Heart left ventricle (tissue), 16 donors: ENCODE results near the gene MAPK8. TPM values are rescaled to one million over a fixed set of nuclear protein-coding genes. Genes with fewer than 3 reads are reported as not detected.

ENCODE experiments used
- ATAC-seq, 4 donors: fragments of 200-7000 bp; cut with Tn5 transposase; one replicate each; pipeline ENCODE4 v1.9.1; 2020 to 2022; ENCODE audit warnings: moderate library complexity in 4 of 4, mild to moderate bottlenecking in 3 of 4, moderate number of reproducible peaks in 1 of 4
- DNase-seq, 5 donors: peaks; one replicate each; pipeline ENCODE4 v3.0.0-alpha.2; 2020
- H3K27ac ChIP-seq, 12 donors: fragments of 200-600 bp; sonication (generic) in 4 of 12; one replicate each; pipeline versions ENCODE4 v1.5.0 to v1.8.0; 2016 to 2022; ENCODE audit warnings: mild to moderate bottlenecking in 2 of 12
- H3K27me3 ChIP-seq, 9 donors: fragments of 200-600 bp; sonication (generic) in 2 of 9; one replicate each; pipeline versions ENCODE4 v1.5.1 to v1.8.0; 2016 to 2022; ENCODE audit warnings: mild to moderate bottlenecking in 3 of 9
- H3K36me3 ChIP-seq, 9 donors: fragments of 200-600 bp; sonication (generic) in 2 of 9; one replicate each; pipeline versions ENCODE4 v1.5.0 to v1.8.0; 2018 to 2022; ENCODE audit warnings: mild to moderate bottlenecking in 2 of 9
- H3K4me1 ChIP-seq, 12 donors: fragments of 200-600 bp; sonication (generic) in 4 of 12; one replicate each; pipeline versions ENCODE4 v1.5.0 to v1.8.0; 2016 to 2022; ENCODE audit warnings: mild to moderate bottlenecking in 3 of 12
- H3K4me3 ChIP-seq, 12 donors: fragments of 200-600 bp; sonication (generic) in 4 of 12; one replicate each; pipeline versions ENCODE4 v1.5.0 to v1.8.0; 2017 to 2022; ENCODE audit warnings: mild to moderate bottlenecking in 9 of 12, moderate library complexity in 4 of 12
- H3K9me3 ChIP-seq, 12 donors: fragments of 200-600 bp; sonication (generic) in 4 of 12; one replicate each; pipeline versions ENCODE4 v1.5.0 to v1.8.0; 2016 to 2022; ENCODE audit warnings: mild to moderate bottlenecking in 1 of 12
- CTCF ChIP-seq, 12 donors: fragments of 200-600 bp; sonication (generic) in 4 of 12; IDR thresholded peaks; one replicate each; pipeline versions ENCODE4 v1.5.0 to v1.8.0; 2018 to 2022; ENCODE audit warnings: antibody characterized with exemption in 12 of 12, mild to moderate bottlenecking in 5 of 12
- POLR2A ChIP-seq, 2 donors: fragments of 450-650 bp; IDR thresholded peaks; one replicate each; pipeline ENCODE4 v1.6.1; 2017; ENCODE audit warnings: antibody characterized with exemption in 2 of 2, mild to moderate bottlenecking in 2 of 2, moderate library complexity in 2 of 2
- WGBS, 4 donors: extraction: QIAGEN DNeasy Blood & Tissue Kit in 2 of 4; methylation state at CpG; one replicate each; pipeline versions ENCODE4 v1.1.5 to v1.1.7; 2013 to 2018; 5-methylcytosine and 5-hydroxymethylcytosine counted together
- intact Hi-C, 10 donors: fragments of 100-400 bp; cut with DNase I; formaldehyde crosslinking; loops; one replicate each; pipeline versions ENCODE4 v1.11.1 to v1.14.2; 2022
- polyA plus RNA-seq, 2 donors: library from polyadenylated mRNA; stranded (reverse); fragments of 200-250 nt; gene quantifications; one replicate each; pipeline ENCODE4 v1.2.3, GENCODE V29; 2013
- total RNA-seq, 9 donors: library from RNA; depleted of rRNA in 2 of 9; stranded (reverse); fragments of >200 nt in 2 of 9; fragmentation: NEBNext Ultra II Directional in 3 of 9; extraction: Animal tissue kit (Norgen Biotek cat#: 25700) in 3 of 9; gene quantifications; one replicate each; pipeline versions ENCODE4 v1.1.0 to v1.2.4, GENCODE V29; 2016 to 2023
- donor health status: ischemic (EF 13 %, LVEDD 7.1; RV severe dilation, severe dysfunction).
- donor health status: healthy with polysubstance abuse.
- donor health status: DM: no; HTN: yes; CAD: no.
- donor health status: DM: no; HTN: no; CAD: no.
- donor health status: ischemic (EF 25% LVEDD 6.9; RV normal size, moderate dysfunction).
- donor health status: ischemic (EF 25% LVEDD 5.7; RV mildly dilated, moderate dysfunction).
- donor health status: healthy.
- donor health status: DM: yes; HTN: yes; CAD: no.
- donor health status: ischemic (EF 35%, LVEDD 5.7; RV mildly dilated, moderate dysfunction).
- donor health status: nonischemic (EF 11% LVEDD 7.7; RV severe dilation, severe dysfunction).
- donor health status: DM: yes; HTN: yes; CAD: no.
- donor health status: PGD.
- donor health status: ischemic (EF 29% LVEDD 5.4; RV normal size, mild dysfunction).
- donor health status: nonischemic (EF 23%, LVEDD 6.1; RV moderate dilation, normal function).

Gene MAPK8
- total and polyA plus RNA-seq, 11 donors = 4.2 to 36.8 (median 31.0) TPM

- Histone ChIP-seq H3K9me3 (peaks cover 0 to 8% (median 0%) of the 10 kb centered on the region in 12 donors), H3K4me1 (peaks cover 0 to 49% (median 21%) of the 10 kb centered on the region in 12 donors), H3K27me3 (no peaks in the 10 kb centered on the region), H3K4me3 (no peak overlapping the region), H3K27ac (peak overlapping the region in 2 of 12 donors; percentile 19 to 26), H3K36me3 (no peaks in the 10 kb centered on the region)
- 71 to 81% (median 77%) methylated on average over 5 of the region's 5 CpGs for WGBS, 4 donors
- ATAC-seq (peak in 1 of 4 donors; percentile 69), DNase-seq (no peak)
- intact Hi-C loops = no loop called here
- no peak for TF ChIP-seq POLR2A (IDR thresholded peaks at IDR 0.05)
- no peak for TF ChIP-seq CTCF (IDR thresholded peaks at IDR 0.05)
These were observed 51.2 kb downstream of the MAPK8 start for GRCh38 chr10:48357631-48358030.

- ATAC-seq (no peak), DNase-seq (no peak)
- WGBS, 4 donors = 63 to 79% (median 68%) methylated on average over 1 of the region's 1 CpG
These were observed 51.7 kb downstream of the MAPK8 start for GRCh38 chr10:48358162-48358561.

GRCh38 chr10:48358838-48359237, 52.4 kb downstream of the MAPK8 start:
- intact Hi-C loops = no loop called here
- ATAC-seq (no peak), DNase-seq (no peak)
- H3K27ac ChIP-seq = no peak overlapping the region
- no peaks in the 10 kb centered on the region for H3K27me3 ChIP-seq
- no peaks in the 10 kb centered on the region for H3K36me3 ChIP-seq
- 94 to 98% (median 95%) methylated on average over 5 of the region's 5 CpGs for WGBS, 4 donors
- peaks cover under 1 to 41% (median 22%) of the 10 kb centered on the region in 12 donors for H3K4me1 ChIP-seq
- H3K9me3 ChIP-seq = peaks cover 0 to 8% (median 0%) of the 10 kb centered on the region in 12 donors
- TF ChIP-seq CTCF (IDR thresholded peaks at IDR 0.05) = no peak
- TF ChIP-seq POLR2A (IDR thresholded peaks at IDR 0.05) = no peak
- no peak overlapping the region for H3K4me3 ChIP-seq

More at GRCh38 chr10:48358162-48358561, 51.7 kb downstream of the MAPK8 start:
- no peak for TF ChIP-seq CTCF (IDR thresholded peaks at IDR 0.05)
- no peak for TF ChIP-seq POLR2A (IDR thresholded peaks at IDR 0.05)
- Histone ChIP-seq H3K4me3 (no peak overlapping the region), H3K36me3 (no peaks in the 10 kb centered on the region), H3K4me1 (peaks cover 0 to 45% (median 20%) of the 10 kb centered on the region in 12 donors), H3K9me3 (peaks cover 0 to 8% (median 0%) of the 10 kb centered on the region in 12 donors), H3K27me3 (no peaks in the 10 kb centered on the region), H3K27ac (peak overlapping the region in 1 of 12 donors; percentile 19)
- intact Hi-C loops = no loop called here

GRCh38 chr10:48361176-48361575, 54.7 kb downstream of the MAPK8 start:
- H3K4me1 ChIP-seq = peaks cover 4 to 60% (median 37%) of the 10 kb centered on the region in 12 donors
- ATAC-seq (no peak), DNase-seq (no peak)
- 52 to 64% (median 62%) methylated on average over 2 of the region's 2 CpGs for WGBS, 4 donors
- no peaks in the 10 kb centered on the region for H3K9me3 ChIP-seq
- intact Hi-C loops = loop anchor here in 7 of 10 donors (2.0 to 10.0 kb wide), 9 partner anchors 54 to 1154 kb away; partner anchors contain the start of gene MAPK8 (in 1 of the 7)
- no peaks in the 10 kb centered on the region for H3K36me3 ChIP-seq
- H3K27me3 ChIP-seq = no peaks in the 10 kb centered on the region
- peak overlapping the region in 1 of 12 donors; percentile 12 for H3K27ac ChIP-seq
- no peak for TF ChIP-seq CTCF (IDR thresholded peaks at IDR 0.05)
- no peak for TF ChIP-seq POLR2A (IDR thresholded peaks at IDR 0.05)
- H3K4me3 ChIP-seq = no peak overlapping the region
